Measurements from ENCODE around the gene HAUS3. TPM values are rescaled to one million over a fixed set of nuclear protein-coding genes. Genes with fewer than 3 reads are reported as not detected.
A peak's percentile ranks its signal among the peaks of the same experiment; 100 is the strongest.
"Not testable (repeated sequence)": the region's sequence is repeated elsewhere in the genome, so short reads cannot be mapped to it uniquely, and the experiment has no call there.

HAUS3 gene
- total RNA-seq, 1 experiment from 2014 or later, result 8.5 TPM

- peak; percentile 54 for DNase-seq
- H3K27me3 ChIP-seq (ENCODE audit: control insufficient read depth, insufficient read depth, low read length), result no peaks in the 10 kb centered on the region
- no peak overlapping the region for H3K4me3 ChIP-seq (ENCODE audit: insufficient read depth, low read depth, low read length)
- 0 out of 2 replicates have a peak, but pooled peaks cover 1% of the 10 kb centered on the region for H3K36me3 ChIP-seq (replicated peaks; ENCODE audit: control insufficient read depth, insufficient read depth, low read length)
These were observed 4.6 kb upstream of the HAUS3 start for GRCh38 chr4:2246384-2247127.

- peak; percentile 34 for DNase-seq
- no peaks in the 10 kb centered on the region for H3K27me3 ChIP-seq (ENCODE audit: control insufficient read depth, insufficient read depth, low read length)
- H3K36me3 ChIP-seq (replicated peaks; ENCODE audit: control insufficient read depth, insufficient read depth, low read length), result 0 out of 2 replicates have a peak, but pooled peaks cover 1% of the 10 kb centered on the region
- H3K4me3 ChIP-seq (ENCODE audit: insufficient read depth, low read depth, low read length), result no peak overlapping the region
These were observed 3.9 kb upstream of the HAUS3 start for GRCh38 chr4:2245787-2246275.

GRCh38 chr4:2245057-2245786 is 3.3 kb upstream of the HAUS3 start:
- Histone ChIP-seq H3K36me3 (replicated peaks; ENCODE audit: control insufficient read depth, insufficient read depth, low read length) (0 out of 2 replicates have a peak, but pooled peaks cover 1% of the 10 kb centered on the region), H3K4me3 (ENCODE audit: insufficient read depth, low read depth, low read length) (no peak overlapping the region), H3K27me3 (ENCODE audit: control insufficient read depth, insufficient read depth, low read length) (no peaks in the 10 kb centered on the region)
- peak; percentile 43 for DNase-seq

- Histone ChIP-seq H3K27me3 (ENCODE audit: control insufficient read depth, insufficient read depth, low read length) (no peaks in the 10 kb centered on the region), H3K4me3 (ENCODE audit: insufficient read depth, low read depth, low read length) (no peak overlapping the region), H3K36me3 (replicated peaks; ENCODE audit: control insufficient read depth, insufficient read depth, low read length) (no peaks in the 10 kb centered on the region; the same call in 1 of the 2 replicates)
- DNase-seq, result peak; percentile 47
These were observed 1.9 kb upstream of the HAUS3 start for GRCh38 chr4:2243681-2244380.

GRCh38 chr4:2241003-2241402 is 918 bp downstream of the HAUS3 start:
- Histone ChIP-seq H3K36me3 (replicated peaks; ENCODE audit: control insufficient read depth, insufficient read depth, low read length) (peaks cover 3% of the 10 kb centered on the region), H3K27me3 (ENCODE audit: control insufficient read depth, insufficient read depth, low read length) (no peaks in the 10 kb centered on the region), H3K4me3 (ENCODE audit: insufficient read depth, low read depth, low read length) (peak overlapping the region; percentile 74)
- no peak for DNase-seq

- peaks cover 6% of the 10 kb centered on the region for H3K36me3 ChIP-seq (replicated peaks; ENCODE audit: control insufficient read depth, insufficient read depth, low read length)
- no peak overlapping the region for H3K4me3 ChIP-seq (ENCODE audit: insufficient read depth, low read depth, low read length)
- no peaks in the 10 kb centered on the region for H3K27me3 ChIP-seq (ENCODE audit: control insufficient read depth, insufficient read depth, low read length)
- DNase-seq, result no peak
These were observed 4.8 kb downstream of the HAUS3 start for GRCh38 chr4:2236944-2237666.

- DNase-seq, result no peak
- no peak overlapping the region for H3K4me3 ChIP-seq (ENCODE audit: insufficient read depth, low read depth, low read length)
- peaks cover 3% of the 10 kb centered on the region for H3K36me3 ChIP-seq (replicated peaks; ENCODE audit: control insufficient read depth, insufficient read depth, low read length)
- H3K27me3 ChIP-seq (ENCODE audit: control insufficient read depth, insufficient read depth, low read length), result no peaks in the 10 kb centered on the region
These were observed 10.8 kb downstream of the HAUS3 start for GRCh38 chr4:2231082-2231481.

- H3K36me3 ChIP-seq (replicated peaks; ENCODE audit: control insufficient read depth, insufficient read depth, low read length), result no peaks in the 10 kb centered on the region
- no peaks in the 10 kb centered on the region for H3K27me3 ChIP-seq (ENCODE audit: control insufficient read depth, insufficient read depth, low read length)
- H3K4me3 ChIP-seq (ENCODE audit: insufficient read depth, low read depth, low read length), result no peak overlapping the region
- DNase-seq, result no peak
These were observed 15.7 kb downstream of the HAUS3 start for GRCh38 chr4:2226261-2226660.

- DNase-seq, result no peak
- H3K36me3 ChIP-seq (replicated peaks; ENCODE audit: control insufficient read depth, insufficient read depth, low read length), result no peaks in the 10 kb centered on the region
- H3K27me3 ChIP-seq (ENCODE audit: control insufficient read depth, insufficient read depth, low read length), result no peaks in the 10 kb centered on the region
- H3K4me3 ChIP-seq (ENCODE audit: insufficient read depth, low read depth, low read length), result no peak overlapping the region
These were observed 19.1 kb downstream of the HAUS3 start for GRCh38 chr4:2222838-2223237.

GRCh38 chr4:2221378-2221777 is 20.5 kb downstream of the HAUS3 start:
- H3K27me3 ChIP-seq (ENCODE audit: control insufficient read depth, insufficient read depth, low read length); DNase-seq; H3K36me3 ChIP-seq (replicated peaks; ENCODE audit: control insufficient read depth, insufficient read depth, low read length); H3K4me3 ChIP-seq (ENCODE audit: insufficient read depth, low read depth, low read length): not testable (repeated sequence)

GRCh38 chr4:2220016-2220630 is 21.8 kb downstream of the HAUS3 start:
- H3K36me3 ChIP-seq (replicated peaks; ENCODE audit: control insufficient read depth, insufficient read depth, low read length), result no peaks in the 10 kb centered on the region
- no peaks in the 10 kb centered on the region for H3K27me3 ChIP-seq (ENCODE audit: control insufficient read depth, insufficient read depth, low read length)
- no peak overlapping the region for H3K4me3 ChIP-seq (ENCODE audit: insufficient read depth, low read depth, low read length)
- DNase-seq, result peak; percentile 46

GRCh38 chr4:2219233-2219760 is 22.6 kb downstream of the HAUS3 start:
- Histone ChIP-seq H3K4me3 (ENCODE audit: insufficient read depth, low read depth, low read length) (no peak overlapping the region), H3K36me3 (replicated peaks; ENCODE audit: control insufficient read depth, insufficient read depth, low read length) (no peaks in the 10 kb centered on the region), H3K27me3 (ENCODE audit: control insufficient read depth, insufficient read depth, low read length) (no peaks in the 10 kb centered on the region)
- DNase-seq, result no peak

GRCh38 chr4:2218436-2218835 is 23.5 kb downstream of the HAUS3 start:
- no peaks in the 10 kb centered on the region for H3K36me3 ChIP-seq (replicated peaks; ENCODE audit: control insufficient read depth, insufficient read depth, low read length)
- no peaks in the 10 kb centered on the region for H3K27me3 ChIP-seq (ENCODE audit: control insufficient read depth, insufficient read depth, low read length)
- DNase-seq, result no peak
- H3K4me3 ChIP-seq (ENCODE audit: insufficient read depth, low read depth, low read length), result no peak overlapping the region

Measured in H7 (cell line).